ENCODE data around the gene HTR6. TPM values are rescaled to one million over a fixed set of nuclear protein-coding genes. Genes with fewer than 3 reads are reported as not detected.

Gene HTR6
- total RNA-seq, 4 donors from 2014 or later = not detected

GRCh38 chr1:19655718-19656080 is 9.0 kb upstream of the HTR6 start:
- no peak for TF ChIP-seq CTCF (IDR thresholded peaks at IDR 0.05)
- no peak for TF ChIP-seq EP300 (IDR thresholded peaks at IDR 0.05)
- TF ChIP-seq POLR2AphosphoS5 (IDR thresholded peaks at IDR 0.05) = no peak
- no peak for TF ChIP-seq POLR2A (IDR thresholded peaks at IDR 0.05; ENCODE audit: low read depth)
- H3K27me3 ChIP-seq = no peaks in the 10 kb centered on the region
- H3K4me3 ChIP-seq = no peak overlapping the region
- H3K27ac ChIP-seq (replicated peaks in 1 of 4) = peak overlapping the region; percentile 97 to 99 (median 98)
- intact Hi-C loops (cut with DNase I) = no loop called here
- no peak for DNase-seq (ENCODE audit: extremely low spot score)
- no peaks in the 10 kb centered on the region for H3K9me3 ChIP-seq
- 87% methylated on average over 8 of the region's 8 CpGs for WGBS
- peaks cover 33 to 78% (median 67%) of the 10 kb centered on the region in 4 donors for H3K4me1 ChIP-seq
- peaks cover 0 to 51% (median 48%) of the 10 kb centered on the region in 4 donors for H3K36me3 ChIP-seq

- peaks cover 28 to 72% (median 62%) of the 10 kb centered on the region in 4 donors for H3K4me1 ChIP-seq
- no peak overlapping the region for H3K4me3 ChIP-seq
- H3K27ac ChIP-seq (replicated peaks in 1 of 4) = peak overlapping the region; percentile 97 to 99 (median 98)
- H3K27me3 ChIP-seq = no peaks in the 10 kb centered on the region
- 93% methylated on average over 9 of the region's 9 CpGs for WGBS
- H3K36me3 ChIP-seq = peaks cover 0 to 51% (median 48%) of the 10 kb centered on the region in 4 donors
- TF ChIP-seq POLR2AphosphoS5 (IDR thresholded peaks at IDR 0.05) = no peak
- no peak for TF ChIP-seq POLR2A (IDR thresholded peaks at IDR 0.05; ENCODE audit: low read depth)
- no peak for TF ChIP-seq CTCF (IDR thresholded peaks at IDR 0.05)
- TF ChIP-seq EP300 (IDR thresholded peaks at IDR 0.05) = no peak
- no peak for DNase-seq (ENCODE audit: extremely low spot score)
- intact Hi-C loops (cut with DNase I) = no loop called here
- H3K9me3 ChIP-seq = no peaks in the 10 kb centered on the region
Observed at GRCh38 chr1:19656134-19656779, 8.4 kb upstream of the HTR6 start.

GRCh38 chr1:19656780-19657466 is 7.8 kb upstream of the HTR6 start:
- no peak for DNase-seq (ENCODE audit: extremely low spot score)
- Histone ChIP-seq H3K27me3 (no peaks in the 10 kb centered on the region), H3K36me3 (peaks cover 0 to 51% (median 45%) of the 10 kb centered on the region in 4 donors), H3K27ac (replicated peaks in 1 of 4) (peak overlapping the region in 3 of 4 donors; percentile 60 to 98 (median 97)), H3K4me3 (no peak overlapping the region), H3K9me3 (no peaks in the 10 kb centered on the region), H3K4me1 (peaks cover 23 to 70% (median 55%) of the 10 kb centered on the region in 4 donors)
- intact Hi-C loops (cut with DNase I) = no loop called here
- WGBS = 79% methylated on average over 10 of the region's 15 CpGs
- TF ChIP-seq CTCF (IDR thresholded peaks at IDR 0.05) = no peak
- no peak for TF ChIP-seq POLR2A (IDR thresholded peaks at IDR 0.05; ENCODE audit: low read depth)
- no peak for TF ChIP-seq EP300 (IDR thresholded peaks at IDR 0.05)
- TF ChIP-seq POLR2AphosphoS5 (IDR thresholded peaks at IDR 0.05) = no peak

- Histone ChIP-seq H3K27ac (replicated peaks in 1 of 4) (peak overlapping the region; percentile 28 to 61 (median 48)), H3K36me3 (peaks cover 0 to 51% (median 43%) of the 10 kb centered on the region in 4 donors), H3K4me3 (no peak overlapping the region), H3K27me3 (peaks cover 0 to 5% (median 0%) of the 10 kb centered on the region in 4 donors), H3K4me1 (peaks cover 20 to 67% (median 49%) of the 10 kb centered on the region in 4 donors), H3K9me3 (no peaks in the 10 kb centered on the region)
- no peak for DNase-seq (ENCODE audit: extremely low spot score)
- intact Hi-C loops (cut with DNase I) = no loop called here
- WGBS = 82% methylated on average over 10 of the region's 10 CpGs
- no peak for TF ChIP-seq POLR2AphosphoS5 (IDR thresholded peaks at IDR 0.05)
- no peak for TF ChIP-seq POLR2A (IDR thresholded peaks at IDR 0.05; ENCODE audit: low read depth)
- TF ChIP-seq CTCF (IDR thresholded peaks at IDR 0.05) = no peak
- no peak for TF ChIP-seq EP300 (IDR thresholded peaks at IDR 0.05)
Observed at GRCh38 chr1:19657511-19657910, 7.2 kb upstream of the HTR6 start.

All from esophagus muscularis mucosa (tissue), 4 donors.